Inferior parietal cortex (tissue), 1 donor: ENCODE data around the gene PNRC2.
"Not testable (repeated sequence)": the region's sequence is repeated elsewhere in the genome, so short reads cannot be mapped to it uniquely, and the experiment has no call there.

Experiments used
- DNase-seq: peaks from one replicate; pipeline ENCODE4 v3.0.0-alpha.2; 2016; ENCODE audit errors: extremely low spot score

PNRC2 gene

GRCh38 chr1:23989263-23989662 lies 29.6 kb downstream of the PNRC2 start:
- no peak for DNase-seq

GRCh38 chr1:23992011-23992410 lies 32.4 kb downstream of the PNRC2 start:
- DNase-seq, result not testable (repeated sequence)

GRCh38 chr1:23995431-23995837 lies 35.8 kb downstream of the PNRC2 start:
- DNase-seq, result no peak

GRCh38 chr1:23996700-23997229 lies 37.1 kb downstream of the PNRC2 start:
- no peak for DNase-seq

- no peak for DNase-seq
Observed at GRCh38 chr1:23997812-23998211, 38.2 kb downstream of the PNRC2 start.

- no peak for DNase-seq
Observed at GRCh38 chr1:23999156-23999671, 39.6 kb downstream of the PNRC2 start.

GRCh38 chr1:24002695-24003094 lies 43.1 kb downstream of the PNRC2 start:
- no peak for DNase-seq

- no peak for DNase-seq
Observed at GRCh38 chr1:24003331-24003972, 43.8 kb downstream of the PNRC2 start.

GRCh38 chr1:24004132-24004531 lies 44.5 kb downstream of the PNRC2 start:
- no peak for DNase-seq

- no peak for DNase-seq
Observed at GRCh38 chr1:24005163-24005562, 45.5 kb downstream of the PNRC2 start.

- DNase-seq, result no peak
Observed at GRCh38 chr1:24007079-24007478, 47.5 kb downstream of the PNRC2 start.

GRCh38 chr1:24008574-24009184 lies 49.1 kb downstream of the PNRC2 start:
- DNase-seq, result not testable (repeated sequence)

GRCh38 chr1:24009406-24009805 lies 49.8 kb downstream of the PNRC2 start:
- DNase-seq, result no peak

- DNase-seq, result no peak
Observed at GRCh38 chr1:24010650-24011049, 51.0 kb downstream of the PNRC2 start.

GRCh38 chr1:24012878-24013277 lies 53.2 kb downstream of the PNRC2 start:
- not testable (repeated sequence) for DNase-seq
